OCI-LY1 (cell line): ENCODE results near the gene FAM117B.

Experiments used
- H2AFZ ChIP-seq: fragments of 200-600 bp; sonication (generic), shearing (Covaris generic); 2 replicates; pipeline ENCODE4 v1.6.0; 2014; ENCODE audit warnings: antibody characterized with exemption, mild to moderate bottlenecking, low read length
- H3F3A ChIP-seq: fragments of 200-600 bp; sonication (generic), shearing (Covaris generic); 2 replicates; pipeline ENCODE4 v1.6.0; 2014; ENCODE audit warnings: mild to moderate bottlenecking, antibody characterized with exemption, low read length, moderate library complexity; ENCODE audit not compliant: insufficient read depth
- H3K27ac ChIP-seq: fragments of 200-600 bp; sonication (generic); 2 replicates; pipeline ENCODE4 v1.5.1; 2014; ENCODE audit warnings: low read length, mixed run types, mild to moderate bottlenecking, low read depth; ENCODE audit not compliant: poor library complexity, severe bottlenecking
- H3K27me3 ChIP-seq: fragments of 200-600 bp; sonication (generic); 2 replicates; pipeline ENCODE4 v1.6.0; 2014; ENCODE audit warnings: antibody characterized with exemption, mild to moderate bottlenecking, low read length, moderate library complexity; ENCODE audit not compliant: insufficient read depth
- H3K36me3 ChIP-seq: fragments of 200-600 bp; sonication (generic); 2 replicates; pipeline ENCODE4 v1.6.1; 2014; ENCODE audit warnings: mild to moderate bottlenecking, antibody characterized with exemption, low read length, moderate library complexity, mixed read lengths; ENCODE audit not compliant: insufficient read depth
- H3K4me1 ChIP-seq: fragments of 200-600 bp; sonication (generic); 2 replicates; pipeline ENCODE4 v1.5.1; 2014; ENCODE audit warnings: mild to moderate bottlenecking, low read length, moderate library complexity; ENCODE audit not compliant: insufficient read depth, severe bottlenecking
- H3K4me2 ChIP-seq: fragments of 200-600 bp; sonication (generic), shearing (Covaris generic); 2 replicates; pipeline ENCODE4 v1.6.1; 2014; ENCODE audit warnings: low read length
- H3K4me3 ChIP-seq: fragments of 200-600 bp; sonication (generic); 2 replicates; pipeline ENCODE4 v1.5.1; 2014; ENCODE audit warnings: low read length, low read depth, mild to moderate bottlenecking, mixed read lengths; ENCODE audit not compliant: poor library complexity, severe bottlenecking
- H3K79me2 ChIP-seq: fragments of 200-600 bp; shearing (Covaris generic); 2 replicates; pipeline ENCODE4 v1.6.1; 2016; ENCODE audit warnings: mixed run types, low read length, mixed read lengths; ENCODE audit not compliant: insufficient read depth
- H3K9ac ChIP-seq: fragments of 200-600 bp; sonication (generic), shearing (Covaris generic); 2 replicates; pipeline ENCODE4 v1.6.1; 2014; ENCODE audit warnings: mild to moderate bottlenecking, low read length, mixed read lengths
- H3K9me2 ChIP-seq: fragments of 200-600 bp; sonication (generic), shearing (Covaris generic); 2 replicates; pipeline ENCODE4 v1.6.1; 2014; ENCODE audit warnings: low read depth, mild to moderate bottlenecking, low read length, mixed read lengths
- H3K9me3 ChIP-seq: fragments of 200-600 bp; shearing (Covaris generic); 2 replicates; pipeline ENCODE4 v1.6.1; 2014; ENCODE audit warnings: low read length, mixed read lengths
- H4K20me1 ChIP-seq: fragments of 200-600 bp; sonication (generic), shearing (Covaris generic); 2 replicates; pipeline ENCODE4 v1.6.0; 2016; ENCODE audit warnings: mild to moderate bottlenecking, low read length; ENCODE audit not compliant: insufficient read depth
- CTCF ChIP-seq: fragments of 200-600 bp; sonication (generic), shearing (Covaris generic); IDR thresholded peaks from 2 replicates; pipeline ENCODE4 v1.5.1; 2017; ENCODE audit warnings: mild to moderate bottlenecking, antibody characterized with exemption, low read length, moderate library complexity, mixed read lengths
- EZH2 ChIP-seq: fragments of 200-600 bp; sonication (generic), shearing (Covaris generic); IDR thresholded peaks from 2 replicates; pipeline ENCODE4 v1.8.0; 2017; ENCODE audit warnings: borderline replicate concordance, mixed run types, mild to moderate bottlenecking, antibody characterized with exemption, low read length, moderate library complexity, mixed read lengths

FAM117B gene

GRCh38 chr2:202716953-202717597 is 82.3 kb downstream of the FAM117B start:
- no peak for TF ChIP-seq CTCF
- no peak for TF ChIP-seq EZH2
- Histone ChIP-seq H3K4me2 (no peak overlapping the region), H3K36me3 (no peaks in the 10 kb centered on the region), H3K4me3 (no peak overlapping the region), H4K20me1 (no peaks in the 10 kb centered on the region), H2AFZ (no peak overlapping the region), H3K27me3 (no peaks in the 10 kb centered on the region), H3F3A (no peaks in the 10 kb centered on the region), H3K79me2 (peaks cover 27% of the 10 kb centered on the region), H3K9ac (no peak overlapping the region; the same call in 1 of the 2 replicates), H3K9me3 (peaks cover 11% of the 10 kb centered on the region; the same call in 1 of the 2 replicates), H3K27ac (no peak overlapping the region), H3K4me1 (peaks cover 6% of the 10 kb centered on the region), H3K9me2 (no peaks in the 10 kb centered on the region)

DNA sequence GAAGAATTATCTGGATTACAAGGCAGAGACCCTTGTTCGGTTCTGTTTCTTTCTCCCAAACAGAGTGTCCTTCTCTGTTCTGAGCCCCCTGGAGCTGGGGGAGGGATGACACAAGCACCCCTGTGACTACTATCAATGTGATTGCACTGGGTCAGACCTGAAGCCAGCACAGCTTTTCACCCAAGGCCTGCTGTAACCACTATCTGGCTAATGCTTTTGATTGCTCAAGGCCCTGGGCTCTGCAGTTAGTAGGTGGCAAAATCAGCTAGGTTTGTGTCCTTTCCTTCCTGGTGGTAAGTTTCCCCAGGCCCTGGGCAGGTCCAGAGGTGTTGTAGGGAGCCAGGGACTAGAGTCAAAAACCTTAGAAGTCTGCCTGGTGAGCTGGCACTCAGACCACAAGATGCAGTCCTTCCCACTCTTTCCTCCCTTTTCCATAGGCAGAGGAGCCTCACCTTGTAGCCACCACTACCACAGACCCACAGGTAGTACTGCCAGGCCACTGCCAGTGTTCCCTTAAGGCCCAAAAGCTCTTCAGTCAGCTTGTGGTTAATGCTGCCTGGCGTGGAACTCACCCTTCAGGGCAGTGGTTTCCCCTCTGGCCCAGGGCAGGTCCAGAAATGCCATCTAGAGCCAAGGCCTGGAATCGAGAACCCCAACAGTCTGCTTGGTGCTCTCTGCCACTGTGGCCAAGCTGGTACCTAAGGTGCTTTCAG is 83.0 kb downstream of the FAM117B start:
- H3K27ac ChIP-seq, result no peak overlapping the region
- TF ChIP-seq CTCF, result no peak; the same call in 1 of the 2 replicates
- TF ChIP-seq EZH2, result no peak
- no peaks in the 10 kb centered on the region for H4K20me1 ChIP-seq
- H3K36me3 ChIP-seq, result no peaks in the 10 kb centered on the region
- no peak overlapping the region for H2AFZ ChIP-seq
- H3K27me3 ChIP-seq, result no peaks in the 10 kb centered on the region
- H3K4me2 ChIP-seq, result no peak overlapping the region
- H3K4me1 ChIP-seq, result peaks cover 6% of the 10 kb centered on the region
- peaks cover 27% of the 10 kb centered on the region for H3K79me2 ChIP-seq
- no peak overlapping the region for H3K4me3 ChIP-seq
- no peaks in the 10 kb centered on the region for H3F3A ChIP-seq
- H3K9me2 ChIP-seq, result no peaks in the 10 kb centered on the region
- H3K9ac ChIP-seq, result no peak overlapping the region; the same call in 1 of the 2 replicates
- H3K9me3 ChIP-seq, result peaks cover 8% of the 10 kb centered on the region; the same call in 1 of the 2 replicates

GRCh38 chr2:202718614-202719013 is 83.8 kb downstream of the FAM117B start:
- Histone ChIP-seq H3K9me2 (no peaks in the 10 kb centered on the region), H3K36me3 (no peaks in the 10 kb centered on the region), H3K79me2 (peaks cover 27% of the 10 kb centered on the region), H3K4me1 (peaks cover 6% of the 10 kb centered on the region), H3K27ac (no peak overlapping the region), H3K4me3 (no peak overlapping the region), H3K27me3 (no peaks in the 10 kb centered on the region), H4K20me1 (no peaks in the 10 kb centered on the region), H3K9me3 (0 out of 2 replicates have a peak, but pooled peaks cover 4% of the 10 kb centered on the region), H3K4me2 (no peak overlapping the region), H3K9ac (no peak overlapping the region), H2AFZ (no peak overlapping the region), H3F3A (no peaks in the 10 kb centered on the region)
- no peak for TF ChIP-seq EZH2
- no peak for TF ChIP-seq CTCF
